GM12878 (cell line): Measurements from ENCODE around the gene COLQ. TPM values are rescaled to one million over a fixed set of nuclear protein-coding genes. Genes with fewer than 3 reads are reported as not detected.

Experiments
- ATAC-seq: fragments of 200-7000 bp; cut with Tn5 transposase; 3 replicates; pipeline ENCODE4 v1.9.1; 2020; ENCODE audit warnings: mild to moderate bottlenecking, moderate library complexity
- BruUV-seq: library from RNA; stranded (reverse); fragments of 400-500 nt; replicated peaks from 2 replicates; lab custom pipeline; 2021; lab: Mats Ljungman, UMichigan
- CTCF ChIA-PET: fragments of 300-600 bp; sonication (Branson Sonifier 250); formaldehyde crosslinking; extraction: SDS; loops from one replicate; lab custom pipeline; 2021; ENCODE audit warnings: inconsistent platforms; lab: Yijun Ruan, JAX
- POLR2A ChIA-PET: fragments of 350-600 bp; formaldehyde crosslinking; extraction: SDS; loops from one replicate; lab custom pipeline; 2021; ENCODE audit warnings: inconsistent platforms; lab: Charles Lee
- RAD21 ChIA-PET: fragments of 300-600 bp; sonication (Branson Sonifier 250); formaldehyde crosslinking; loops from one replicate; lab custom pipeline; 2023; ENCODE audit warnings: antibody characterized with exemption; ENCODE audit not compliant: unreplicated experiment; lab: Charles Lee
- SMC1A ChIA-PET: fragments of 300-600 bp; sonication (Branson Sonifier 250); formaldehyde crosslinking; loops from one replicate; lab custom pipeline; 2023; ENCODE audit not compliant: unreplicated experiment, uncharacterized antibody; lab: Charles Lee
- DNase-seq: peaks from one replicate; pipeline ENCODE4 v3.0.0-alpha.2; 2011; ENCODE audit warnings: low read depth, low spot score
- FAIRE-seq: peaks from 3 replicates; lab custom pipeline; 2011; peaks lifted over from hg19 to GRCh38; lab: Jason Lieb, UNC
- H2AFZ ChIP-seq: 2 replicates; pipeline ENCODE4 v1.6.0; 2011; ENCODE audit warnings: low read depth, low read length, control low read depth; ENCODE audit not compliant: control insufficient read depth
- H3K27ac ChIP-seq: 2 replicates; pipeline ENCODE4 v1.5.1; 2011; ENCODE audit warnings: control low read depth; ENCODE audit not compliant: control insufficient read depth, insufficient read depth
- H3K27me3 ChIP-seq, 2 experiments: replicated peaks in 1 of 2; 2 replicates each; pipeline versions ENCODE4 v1.6.0 to v1.6.1; 2011; ENCODE audit warnings: low read length in 1 of 2; ENCODE audit not compliant: control insufficient read depth in 2 of 2, insufficient read depth in 2 of 2
- H3K36me3 ChIP-seq, 2 experiments: 2 replicates each; pipeline ENCODE4 v1.5.1; 2011; ENCODE audit warnings: low read length in 1 of 2; ENCODE audit not compliant: control insufficient read depth in 2 of 2, insufficient read depth in 2 of 2
- H3K4me1 ChIP-seq: 2 replicates; pipeline ENCODE4 v1.6.1; 2011; ENCODE audit warnings: mild to moderate bottlenecking, low read length, moderate library complexity, mixed read lengths; ENCODE audit not compliant: control insufficient read depth, insufficient read depth
- H3K4me2 ChIP-seq: 2 replicates; pipeline ENCODE4 v1.6.0; 2011; ENCODE audit warnings: control low read depth; ENCODE audit not compliant: control insufficient read depth, insufficient read depth
- H3K4me3 ChIP-seq: fragments of 200-600 bp; sonication (generic); 2 replicates; pipeline ENCODE4 v1.5.1; 2016
- H3K79me2 ChIP-seq: 2 replicates; pipeline ENCODE4 v1.6.0; 2011; ENCODE audit warnings: low read length; ENCODE audit not compliant: control insufficient read depth, insufficient read depth
- H3K9ac ChIP-seq: 2 replicates; pipeline ENCODE4 v1.8.0; 2011; ENCODE audit warnings: low read length, control low read depth, mixed read lengths; ENCODE audit not compliant: control insufficient read depth, insufficient read depth
- H3K9me3 ChIP-seq: replicated peaks from 3 replicates; pipeline ENCODE4 v1.5.1; 2011; ENCODE audit warnings: mild to moderate bottlenecking, low read length; ENCODE audit not compliant: control insufficient read depth, insufficient read depth
- H4K20me1 ChIP-seq: 2 replicates; pipeline ENCODE4 v1.6.0; 2011; ENCODE audit not compliant: control insufficient read depth, insufficient read depth
- BCL11A ChIP-seq: IDR thresholded peaks from 2 replicates; pipeline ENCODE4 v1.6.1; 2011; ENCODE audit warnings: low read depth, low read length
- BCL3 ChIP-seq: IDR thresholded peaks from 2 replicates; pipeline ENCODE4 v1.6.1; 2011; ENCODE audit warnings: borderline replicate concordance, low read depth, mild to moderate bottlenecking, moderate library complexity, low read length; ENCODE audit not compliant: insufficient read depth, poor library complexity, severe bottlenecking
- BCLAF1 ChIP-seq: fragments of 450-650 bp; IDR thresholded peaks from 2 replicates; pipeline ENCODE4 v1.6.1; 2017; ENCODE audit warnings: antibody characterized with exemption, mild to moderate bottlenecking, moderate library complexity
- CEBPZ ChIP-seq: fragments of 150-350 bp; IDR thresholded peaks from 2 replicates; pipeline ENCODE4 v1.6.1; 2016; ENCODE audit warnings: low read depth, low read length
- CHD2 ChIP-seq: IDR thresholded peaks from 2 replicates; pipeline ENCODE4 v1.6.1; 2011; ENCODE audit warnings: low read depth, low read length, improper control_type of control experiment, borderline replicate concordance
- IRF3 ChIP-seq: fragments of 450-650 bp; IDR thresholded peaks from 2 replicates; pipeline ENCODE4 v1.6.1; 2014; ENCODE audit warnings: mild to moderate bottlenecking
- KLF5 ChIP-seq: fragments of 450-650 bp; IDR thresholded peaks from 2 replicates; pipeline ENCODE4 v1.6.1; 2014; ENCODE audit warnings: mild to moderate bottlenecking; ENCODE audit not compliant: partially characterized antibody
- MYC ChIP-seq: IDR thresholded peaks from 2 replicates; pipeline ENCODE4 v1.6.1; 2011; ENCODE audit warnings: mild to moderate bottlenecking, low read length, moderate library complexity, inconsistent platforms; ENCODE audit not compliant: insufficient read depth, insufficient replicate concordance, insufficient read length, severe bottlenecking
- NFXL1 ChIP-seq: fragments of 450-650 bp; IDR thresholded peaks from 2 replicates; pipeline ENCODE4 v1.6.1; 2017; ENCODE audit warnings: antibody characterized with exemption, mild to moderate bottlenecking, borderline replicate concordance
- NR2C1 ChIP-seq: fragments of 450-650 bp; IDR thresholded peaks from 2 replicates; pipeline ENCODE4 v1.6.1; 2017; ENCODE audit warnings: antibody characterized with exemption, mild to moderate bottlenecking, moderate library complexity
- PKNOX1 ChIP-seq: fragments of 450-650 bp; IDR thresholded peaks from 2 replicates; pipeline ENCODE4 v1.6.1; 2016; ENCODE audit warnings: mild to moderate bottlenecking
- SUZ12 ChIP-seq: fragments of 200-600 bp; sonication (generic); IDR thresholded peaks from one replicate; pipeline ENCODE4 v1.6.1; 2018; ENCODE audit warnings: antibody characterized with exemption, mild to moderate bottlenecking; ENCODE audit not compliant: unreplicated experiment
- WGBS: methylation state at CpG from one replicate; pipeline ENCODE4 v1.1.6; 2016; ENCODE audit warnings: low lambda C conversion rate; ENCODE audit not compliant: insufficient replicate concordance, insufficient coverage; ENCODE audit errors: missing lambda C conversion rate; 5-methylcytosine and 5-hydroxymethylcytosine counted together
- in situ Hi-C: fragments of 300-500 bp; cut with MboI; formaldehyde crosslinking; loops from 9 replicates; pipeline ENCODE4 v1.14.3; 2018; ENCODE audit warnings: mixed read lengths
- intact Hi-C: fragments of 100-400 bp; cut with micrococcal nuclease; formaldehyde crosslinking; loops from one replicate; pipeline ENCODE4 v1.14.2; 2022; ENCODE audit not compliant: unreplicated experiment
- polyA plus RNA-seq, 11 experiments: library from polyadenylated mRNA; depleted of rRNA in 4 of 11; unstranded in 6 of 11; stranded (reverse) in 5 of 11; fragments of >200 nt; fragmentation: Nextera tagmentation in 4 of 11; fragmentation: Illumina TruSeq in 1 of 11; extraction: Ambion mirVana in 4 of 11; extraction: Trizol in 1 of 11; gene quantifications; 1 replicate in 1 of 11; 2 replicates in 10 of 11; pipeline versions ENCODE4 v1.2.1 to v1.2.3, GENCODE V29; 2011 to 2016; ENCODE audit warnings: inconsistent platforms in 2 of 11, missing spikeins in 2 of 11, low read depth in 1 of 11
- total RNA-seq, 4 experiments: library from RNA; depleted of rRNA in 3 of 4; stranded (reverse); fragments of >200 nt in 3 of 4; fragmentation: Illumina TruSeq in 1 of 4; extraction: Trizol in 1 of 4; gene quantifications; 2 replicates each; pipeline versions ENCODE4 v1.2.1 to v1.2.3, GENCODE V29; 2013 to 2021

COLQ gene
- total and polyA plus RNA-seq, 10 of the 15 experiments (the other 5 are each of a cell fraction or from before 2014, with no cell fraction given): 0.13 to 2.7 (median 0.70) TPM

GRCh38 chr3:15523660-15524417 is 2.3 kb upstream of the COLQ start:
- Histone ChIP-seq H4K20me1 (no peaks in the 10 kb centered on the region), H3K9me3 (no peaks in the 10 kb centered on the region), H3K4me2 (no peak overlapping the region), H2AFZ (no peak overlapping the region), H3K27me3 (no peaks in the 10 kb centered on the region), H3K36me3 (no peaks in the 10 kb centered on the region), H3K27ac (no peak overlapping the region), H3K4me1 (no peaks in the 10 kb centered on the region), H3K9ac (no peak overlapping the region), H3K79me2 (no peaks in the 10 kb centered on the region), H3K4me3 (no peak overlapping the region)
- intact Hi-C loops (no loop called here), in situ Hi-C loops (no loop called here)
- FAIRE-seq (no peak), ATAC-seq (no peak), DNase-seq (no peak)
- CTCF ChIA-PET: interaction anchor here (0.7 to 3.1 kb wide), 10 partner anchors 9 to 320 kb away, joined by 3 to 13 read pairs (median 5); partner anchors contain the start of gene CAPN7
- SMC1A ChIA-PET: interaction anchor here (0.7 to 1.8 kb wide), 9 partner anchors 10 to 321 kb away, joined by 3 to 7 read pairs (median 4); partner anchors contain the start of genes EAF1 and METTL6
- RAD21 ChIA-PET: interaction anchor here (0.9 to 4.4 kb wide), 4 partner anchors 9 to 119 kb away, joined by 3 to 22 read pairs (median 3); no protein-coding TSS in a partner anchor
- POLR2A ChIA-PET: no interaction called here
- 55% methylated on average over 6 of the region's 6 CpGs for WGBS
- BruUV-seq: no TSS peak
- TF ChIP-seq KLF5 (no peak), CHD2 (no peak), NFXL1 (no peak), NR2C1 (no peak), BCLAF1 (no peak), SUZ12 (no peak), MYC (no peak), PKNOX1 (no peak), BCL3 (no peak), BCL11A (no peak), CEBPZ (no peak), IRF3 (no peak)
